Measurements from ENCODE around the gene SFT2D2. TPM values are rescaled to one million over a fixed set of nuclear protein-coding genes. Genes with fewer than 3 reads are reported as not detected.
A peak's percentile ranks its signal among the peaks of the same experiment; 100 is the strongest.
"Not testable (repeated sequence)": the region's sequence is repeated elsewhere in the genome, so short reads cannot be mapped to it uniquely, and the experiment has no call there.

The SFT2D2 gene
- polyA plus RNA-seq (ENCODE audit: insufficient read length), result 26.9 TPM
- long read RNA-seq, donor 1, result 0 reads
- long read RNA-seq, donor 2, full-length matches to known transcripts, result 2 of 2 reads
- long read RNA-seq, donor 2, partial matches to known transcripts, result 0 of 2 reads
- long read RNA-seq, donor 2, other reads (novel, unspliced or antisense), result 0 of 2 reads
- long read RNA-seq, donor 3, full-length matches to known transcripts, result 1 of 1 reads
- long read RNA-seq, donor 3, partial matches to known transcripts, result 0 of 1 reads
- long read RNA-seq, donor 3, other reads (novel, unspliced or antisense), result 0 of 1 reads
- long read RNA-seq, donor 4, result 0 reads
- long read RNA-seq, donor 5, full-length matches to known transcripts, result 3 of 3 reads
- long read RNA-seq, donor 5, partial matches to known transcripts, result 0 of 3 reads
- long read RNA-seq, donor 5, other reads (novel, unspliced or antisense), result 0 of 3 reads
- long read RNA-seq, donor 6, full-length matches to known transcripts, result 2 of 2 reads
- long read RNA-seq, donor 6, partial matches to known transcripts, result 0 of 2 reads
- long read RNA-seq, donor 6, other reads (novel, unspliced or antisense), result 0 of 2 reads
- long read RNA-seq, donor 7, full-length matches to known transcripts, result 2 of 2 reads
- long read RNA-seq, donor 7, partial matches to known transcripts, result 0 of 2 reads
- long read RNA-seq, donor 7, other reads (novel, unspliced or antisense), result 0 of 2 reads
- long read RNA-seq, donor 8, full-length matches to known transcripts, result 2 of 2 reads
- long read RNA-seq, donor 8, partial matches to known transcripts, result 0 of 2 reads
- long read RNA-seq, donor 8, other reads (novel, unspliced or antisense), result 0 of 2 reads

- peak; percentile 75 for DNase-seq
Measured at GRCh38 chr1:168225476-168226190, at the start of gene SFT2D2. TSS of gene SFT2D2 (plus strand) at chr1:168226004. CDS start at chr1:168226080, 76 bp downstream.

DNA sequence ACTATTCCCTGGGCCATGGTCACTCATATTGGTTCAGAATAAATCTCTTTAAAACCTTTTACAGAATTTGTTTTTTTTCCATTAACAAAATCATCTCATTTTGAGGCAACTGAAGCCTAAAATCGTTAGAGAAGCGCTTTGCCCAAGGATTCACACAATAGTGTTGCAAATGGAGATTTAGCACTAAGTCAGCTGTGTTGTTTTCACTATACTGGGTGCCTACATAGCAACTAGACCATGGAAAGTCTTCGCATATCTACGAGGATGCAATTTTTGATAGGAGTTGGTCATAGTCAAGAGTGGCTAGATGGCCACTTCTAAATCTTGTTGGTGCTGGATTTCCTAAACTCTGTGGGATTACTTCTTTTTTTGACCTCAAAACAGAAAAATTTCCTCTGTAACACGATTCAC, 47.6 kb upstream of the SFT2D2 start:
- DNase-seq, result no peak

GRCh38 chr1:168178638-168179437, 47.0 kb upstream of the SFT2D2 start, which contains the start of gene TIPRL:
TSS of gene TIPRL (plus strand) at chr1:168178962. CDS start at chr1:168179078, 116 bp downstream.
- peak; percentile 97 for DNase-seq

- DNase-seq, result peak; percentile 14
Measured at GRCh38 chr1:168179438-168180147, 46.2 kb upstream of the SFT2D2 start.

GRCh38 chr1:168180148-168180524, 45.7 kb upstream of the SFT2D2 start:
- DNase-seq, result no peak

DNA sequence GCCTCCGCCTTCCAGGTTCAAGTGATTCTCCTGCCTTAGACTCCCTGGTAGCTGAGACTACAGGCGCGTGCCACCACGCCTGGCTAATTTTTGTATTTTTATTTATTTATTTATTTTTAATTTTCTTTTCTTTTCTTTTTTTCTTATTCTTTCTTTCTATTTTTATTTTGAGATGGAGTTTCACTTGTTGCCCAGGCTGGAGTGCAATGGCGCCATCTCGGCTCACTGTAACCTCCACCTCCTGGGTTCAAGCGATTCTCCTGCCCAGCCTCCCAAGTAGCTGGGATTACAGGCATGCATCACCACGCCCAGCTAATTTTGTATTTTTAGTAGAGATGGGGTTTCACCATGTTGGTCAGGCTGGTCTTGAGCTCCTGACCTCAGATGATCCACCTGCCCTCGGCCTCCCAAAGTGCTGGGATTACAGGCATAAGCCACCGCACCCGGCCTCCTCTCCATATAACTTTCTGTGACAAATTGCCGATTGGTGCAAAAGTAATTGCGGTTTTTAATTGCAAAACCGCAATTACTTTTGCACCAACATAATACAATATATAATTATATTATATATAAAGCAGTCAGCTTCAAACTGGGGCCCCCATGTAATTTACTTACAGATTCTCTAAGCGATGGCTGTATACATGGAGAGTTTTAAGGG, 44.6 kb upstream of the SFT2D2 start:
- DNase-seq, result not testable (repeated sequence)

GRCh38 chr1:168187177-168187576, 38.6 kb upstream of the SFT2D2 start:
- DNase-seq, result no peak

GRCh38 chr1:168190403-168190802, 35.4 kb upstream of the SFT2D2 start:
- no peak for DNase-seq

GRCh38 chr1:168195199-168196135, 30.3 kb upstream of the SFT2D2 start:
- DNase-seq, result no peak

DNA sequence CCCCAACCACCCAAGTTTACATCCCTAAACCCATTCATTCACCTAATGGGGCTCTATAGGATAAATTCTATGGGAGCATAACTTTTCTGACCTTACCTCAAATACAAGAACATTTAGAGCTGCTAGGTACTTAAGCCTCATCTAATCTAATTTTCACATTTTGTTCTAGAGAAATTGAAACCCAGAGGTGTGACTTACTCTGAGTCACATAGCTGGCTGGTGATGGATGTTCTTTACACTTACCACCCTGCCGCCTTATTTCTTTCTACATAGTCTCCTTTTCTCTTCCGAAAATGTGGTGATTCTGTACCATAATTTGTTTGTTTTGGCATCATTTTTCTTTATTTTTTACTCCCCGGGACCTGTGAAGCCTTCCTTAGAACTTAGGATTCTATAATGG, 26.7 kb upstream of the SFT2D2 start:
- no peak for DNase-seq

GRCh38 chr1:168202941-168203654, 22.7 kb upstream of the SFT2D2 start:
- DNase-seq, result no peak

DNA sequence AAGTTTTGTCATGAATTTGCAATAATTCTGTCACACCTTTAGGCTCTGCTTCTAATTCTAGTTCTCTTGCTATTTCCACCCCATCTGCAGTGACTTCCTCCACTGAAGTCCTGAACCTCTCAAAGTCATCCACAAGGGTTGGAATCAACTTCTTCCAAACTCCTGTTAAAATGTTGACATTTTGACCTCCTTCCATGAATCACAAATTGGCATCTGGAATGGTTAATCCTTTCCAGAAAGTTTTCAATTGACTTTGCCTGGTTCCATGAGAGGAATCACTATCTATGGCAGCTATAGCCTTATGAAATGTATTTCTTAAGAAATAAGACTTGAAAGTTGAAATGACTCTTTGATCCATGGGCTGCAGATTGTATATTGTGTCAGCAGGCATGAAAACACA, 19.7 kb upstream of the SFT2D2 start:
- DNase-seq, result no peak

DNA sequence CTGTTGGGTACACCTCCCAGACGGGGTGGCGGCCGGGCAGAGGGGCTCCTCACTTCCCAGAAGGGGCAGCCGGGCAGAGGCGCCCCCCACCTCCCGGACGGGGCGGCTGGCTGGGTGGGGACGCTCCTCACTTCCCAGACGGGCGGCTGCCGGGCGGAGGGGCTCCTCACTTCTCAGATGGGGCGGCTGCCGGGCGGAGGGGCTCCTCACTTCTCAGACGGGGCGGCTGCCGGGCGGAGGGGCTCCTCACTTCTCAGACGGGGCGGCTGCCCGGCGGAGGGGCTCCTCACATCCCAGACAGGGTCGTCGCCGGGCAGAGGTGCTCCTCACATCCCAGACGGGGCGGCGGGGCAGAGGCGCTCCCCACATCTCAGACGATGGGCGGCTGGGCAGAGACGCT, 18.1 kb upstream of the SFT2D2 start:
- not testable (repeated sequence) for DNase-seq

- no peak for DNase-seq
Measured at GRCh38 chr1:168210312-168210711, 15.5 kb upstream of the SFT2D2 start.

- DNase-seq, result no peak
Measured at GRCh38 chr1:168213349-168213748, 12.5 kb upstream of the SFT2D2 start.

DNA sequence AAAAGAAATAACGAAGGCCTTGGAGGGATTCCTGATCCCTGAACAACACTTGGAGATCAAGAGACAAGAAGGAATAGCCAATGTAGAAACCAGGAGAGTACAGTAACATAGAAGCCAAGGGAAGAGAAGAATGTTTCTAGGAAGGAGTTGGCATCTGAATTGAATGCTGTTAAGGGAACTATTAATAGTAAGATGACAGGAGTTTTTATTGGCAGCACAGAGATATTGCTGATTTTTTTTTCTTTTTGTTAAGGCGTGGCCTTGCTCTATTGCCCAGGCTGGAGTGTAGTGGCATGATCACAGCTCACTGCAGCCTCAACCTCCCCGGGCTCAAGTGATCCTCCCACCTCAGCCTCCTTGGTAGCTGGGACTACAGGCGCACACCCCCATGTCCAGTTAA, 9.6 kb upstream of the SFT2D2 start:
- no peak for DNase-seq

GRCh38 chr1:168217664-168218063, 8.1 kb upstream of the SFT2D2 start:
- no peak for DNase-seq

DNA sequence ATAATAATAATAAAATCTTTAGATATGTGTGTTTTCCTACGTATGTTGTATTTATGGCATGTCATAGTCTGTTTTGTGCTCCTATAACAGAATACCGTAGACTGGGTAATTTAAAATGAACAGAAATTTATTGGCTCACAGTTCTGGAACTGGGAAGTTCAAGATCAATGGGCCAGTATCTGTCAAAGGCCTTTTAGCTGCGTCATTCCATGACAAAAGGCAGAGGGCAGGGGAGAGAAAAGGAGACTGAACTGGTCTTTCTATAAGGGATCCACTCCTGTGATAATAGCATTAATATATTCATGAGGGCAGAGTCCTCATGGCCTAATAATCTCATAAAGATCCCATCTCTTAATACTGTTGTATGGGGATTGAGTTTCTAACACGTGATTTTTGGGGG, 7.1 kb upstream of the SFT2D2 start:
- DNase-seq, result no peak

Measured in left kidney (tissue), 8 donors.